ENCODE measurements around the gene OTOG.

GRCh38 chr11:17642980-17643379 is 95.9 kb downstream of the OTOG start:
- TF ChIP-seq, protein P1, sequence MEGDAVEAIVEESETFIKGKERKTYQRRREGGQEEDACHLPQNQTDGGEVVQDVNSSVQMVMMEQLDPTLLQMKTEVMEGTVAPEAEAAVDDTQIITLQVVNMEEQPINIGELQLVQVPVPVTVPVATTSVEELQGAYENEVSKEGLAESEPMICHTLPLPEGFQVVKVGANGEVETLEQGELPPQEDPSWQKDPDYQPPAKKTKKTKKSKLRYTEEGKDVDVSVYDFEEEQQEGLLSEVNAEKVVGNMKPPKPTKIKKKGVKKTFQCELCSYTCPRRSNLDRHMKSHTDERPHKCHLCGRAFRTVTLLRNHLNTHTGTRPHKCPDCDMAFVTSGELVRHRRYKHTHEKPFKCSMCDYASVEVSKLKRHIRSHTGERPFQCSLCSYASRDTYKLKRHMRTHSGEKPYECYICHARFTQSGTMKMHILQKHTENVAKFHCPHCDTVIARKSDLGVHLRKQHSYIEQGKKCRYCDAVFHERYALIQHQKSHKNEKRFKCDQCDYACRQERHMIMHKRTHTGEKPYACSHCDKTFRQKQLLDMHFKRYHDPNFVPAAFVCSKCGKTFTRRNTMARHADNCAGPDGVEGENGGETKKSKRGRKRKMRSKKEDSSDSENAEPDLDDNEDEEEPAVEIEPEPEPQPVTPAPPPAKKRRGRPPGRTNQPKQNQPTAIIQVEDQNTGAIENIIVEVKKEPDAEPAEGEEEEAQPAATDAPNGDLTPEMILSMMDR (IDR thresholded peaks at IDR 0.05), result no peak
- no peak for TF ChIP-seq POLR2A (IDR thresholded peaks at IDR 0.05)

Data from Peyer's patch (tissue), 4 donors.